ENCODE data around the gene PARD3B. TPM values are rescaled to one million over a fixed set of nuclear protein-coding genes. Genes with fewer than 3 reads are reported as not detected.

Gene PARD3B
- total RNA-seq, 1 donor from 2014 or later, result 18.4 TPM

DNA sequence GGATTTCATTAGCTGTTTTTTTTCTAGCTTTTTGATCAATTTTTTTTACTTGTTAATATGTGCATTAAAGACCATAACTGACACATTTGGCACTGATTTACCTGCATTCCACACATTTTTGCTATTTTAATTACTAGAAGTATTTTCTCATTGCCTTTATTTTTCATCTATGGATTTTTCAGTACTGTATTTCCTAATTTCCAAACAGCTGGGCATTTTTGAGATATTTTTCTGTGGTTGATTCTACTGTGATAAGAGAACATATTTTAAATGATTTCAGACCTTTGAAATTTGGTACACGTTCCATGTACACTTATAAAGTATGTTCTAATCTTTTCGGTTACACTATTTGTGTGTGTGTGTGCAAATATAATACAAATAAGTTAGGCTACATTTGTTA lies 135.3 kb downstream of the PARD3B start:
- H3K4me3 Mint-ChIP-seq, result no peak overlapping the region
- peaks cover 4% of the 10 kb centered on the region for H3K9me3 Mint-ChIP-seq
- no peak overlapping the region for H3K27ac Mint-ChIP-seq (ENCODE audit: unreplicated experiment)
- no peaks in the 10 kb centered on the region for H3K36me3 Mint-ChIP-seq (ENCODE audit: low read depth)
- H3K4me1 Mint-ChIP-seq, result peaks cover 9% of the 10 kb centered on the region
- no peaks in the 10 kb centered on the region for H3K27me3 Mint-ChIP-seq (ENCODE audit: low read depth)
- no peak for DNase-seq (ENCODE audit: low read depth, low spot score)
- TF ChIP-seq, protein P1, sequence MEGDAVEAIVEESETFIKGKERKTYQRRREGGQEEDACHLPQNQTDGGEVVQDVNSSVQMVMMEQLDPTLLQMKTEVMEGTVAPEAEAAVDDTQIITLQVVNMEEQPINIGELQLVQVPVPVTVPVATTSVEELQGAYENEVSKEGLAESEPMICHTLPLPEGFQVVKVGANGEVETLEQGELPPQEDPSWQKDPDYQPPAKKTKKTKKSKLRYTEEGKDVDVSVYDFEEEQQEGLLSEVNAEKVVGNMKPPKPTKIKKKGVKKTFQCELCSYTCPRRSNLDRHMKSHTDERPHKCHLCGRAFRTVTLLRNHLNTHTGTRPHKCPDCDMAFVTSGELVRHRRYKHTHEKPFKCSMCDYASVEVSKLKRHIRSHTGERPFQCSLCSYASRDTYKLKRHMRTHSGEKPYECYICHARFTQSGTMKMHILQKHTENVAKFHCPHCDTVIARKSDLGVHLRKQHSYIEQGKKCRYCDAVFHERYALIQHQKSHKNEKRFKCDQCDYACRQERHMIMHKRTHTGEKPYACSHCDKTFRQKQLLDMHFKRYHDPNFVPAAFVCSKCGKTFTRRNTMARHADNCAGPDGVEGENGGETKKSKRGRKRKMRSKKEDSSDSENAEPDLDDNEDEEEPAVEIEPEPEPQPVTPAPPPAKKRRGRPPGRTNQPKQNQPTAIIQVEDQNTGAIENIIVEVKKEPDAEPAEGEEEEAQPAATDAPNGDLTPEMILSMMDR (conservative IDR thresholded peaks at IDR 0.05), result no peak

GRCh38 chr2:204681412-204681811 lies 136.1 kb downstream of the PARD3B start:
- Mint-ChIP-seq H3K4me1 (peaks cover 9% of the 10 kb centered on the region), H3K4me3 (no peak overlapping the region), H3K36me3 (ENCODE audit: low read depth) (no peaks in the 10 kb centered on the region), H3K27ac (ENCODE audit: unreplicated experiment) (no peak overlapping the region), H3K9me3 (peaks cover 4% of the 10 kb centered on the region), H3K27me3 (ENCODE audit: low read depth) (no peaks in the 10 kb centered on the region)
- TF ChIP-seq, protein P1 (conservative IDR thresholded peaks at IDR 0.05), result no peak
- no peak for DNase-seq (ENCODE audit: low read depth, low spot score)

- peaks cover 2% of the 10 kb centered on the region for H3K9me3 Mint-ChIP-seq
- no peaks in the 10 kb centered on the region for H3K36me3 Mint-ChIP-seq (ENCODE audit: low read depth)
- DNase-seq (ENCODE audit: low read depth, low spot score), result no peak
These were observed 138.1 kb downstream of the PARD3B start for GRCh38 chr2:204683384-204683783.

DNA sequence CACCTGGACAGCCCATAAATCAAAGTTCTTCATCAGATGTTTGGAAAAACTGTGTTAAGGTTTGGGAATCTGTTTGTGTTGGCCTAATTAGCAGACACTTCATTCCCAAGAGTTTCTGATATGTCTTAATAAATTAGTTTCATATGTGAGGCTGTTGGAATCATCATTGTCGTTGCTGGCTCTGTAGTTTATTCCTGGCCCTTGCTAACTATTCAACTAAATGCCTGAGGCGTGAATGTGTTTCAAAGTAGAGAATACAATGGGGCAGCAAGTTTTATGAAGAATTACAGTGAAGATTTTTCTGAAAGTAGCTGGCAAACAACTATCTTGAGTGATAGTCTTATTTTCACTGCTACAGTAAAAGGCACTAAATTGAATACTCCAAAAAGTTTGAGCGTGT lies 141.1 kb downstream of the PARD3B start:
- Mint-ChIP-seq H3K4me3 (no peak overlapping the region), H3K36me3 (ENCODE audit: low read depth) (no peaks in the 10 kb centered on the region), H3K9me3 (no peaks in the 10 kb centered on the region), H3K4me1 (peaks cover 5% of the 10 kb centered on the region), H3K27me3 (ENCODE audit: low read depth) (no peaks in the 10 kb centered on the region), H3K27ac (ENCODE audit: unreplicated experiment) (no peak overlapping the region)
- DNase-seq (ENCODE audit: low read depth, low spot score), result no peak
- TF ChIP-seq, protein P1 (conservative IDR thresholded peaks at IDR 0.05), result no peak

More at GRCh38 chr2:204683384-204683783, 138.1 kb downstream of the PARD3B start:
- TF ChIP-seq, protein P1 (conservative IDR thresholded peaks at IDR 0.05), result no peak
- Mint-ChIP-seq H3K4me1 (peaks cover 9% of the 10 kb centered on the region), H3K27me3 (ENCODE audit: low read depth) (no peaks in the 10 kb centered on the region), H3K27ac (ENCODE audit: unreplicated experiment) (no peak overlapping the region), H3K4me3 (no peak overlapping the region)

DNA sequence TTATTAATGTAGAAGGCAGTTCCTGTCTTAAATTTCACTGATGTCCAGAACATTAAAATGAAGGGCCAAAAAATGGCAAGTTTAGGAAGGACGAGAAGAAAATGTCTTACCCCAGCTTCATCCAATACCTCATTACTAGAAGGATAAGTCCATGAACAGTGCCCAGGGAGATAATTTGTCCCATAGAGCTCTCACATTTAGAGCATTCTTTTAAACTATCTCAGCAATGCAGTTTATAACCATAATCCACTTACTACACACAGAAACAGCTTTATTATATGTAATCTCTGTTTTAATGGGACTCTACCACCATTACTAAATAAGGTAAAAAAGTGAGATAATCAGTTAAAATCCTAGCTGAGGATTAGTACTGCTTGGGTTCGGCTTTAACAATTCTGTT lies 142.5 kb downstream of the PARD3B start:
- Mint-ChIP-seq H3K36me3 (ENCODE audit: low read depth) (no peaks in the 10 kb centered on the region), H3K4me1 (no peaks in the 10 kb centered on the region), H3K27me3 (ENCODE audit: low read depth) (no peaks in the 10 kb centered on the region), H3K4me3 (no peak overlapping the region), H3K9me3 (no peaks in the 10 kb centered on the region), H3K27ac (ENCODE audit: unreplicated experiment) (no peak overlapping the region)
- TF ChIP-seq, protein P1 (conservative IDR thresholded peaks at IDR 0.05), result no peak
- no peak for DNase-seq (ENCODE audit: low read depth, low spot score)

Data from neural crest cell (in vitro differentiated cells).